HepG2 (cell line): ENCODE data around the gene PTGR1. TPM values are rescaled to one million over a fixed set of nuclear protein-coding genes. Genes with fewer than 3 reads are reported as not detected.

Source experiments
- ATAC-seq: fragments of 200-7000 bp; cut with Tn5 transposase; 3 replicates; pipeline ENCODE4 v1.9.1; 2020; ENCODE audit warnings: mild to moderate bottlenecking, moderate library complexity
- BruUV-seq: library from RNA; stranded (reverse); fragments of 400-500 nt; replicated peaks from 2 replicates; lab custom pipeline; 2021; lab: Mats Ljungman, UMichigan
- CTCF ChIA-PET: fragments of 300-600 bp; formaldehyde crosslinking; extraction: SDS; loops from one replicate; lab custom pipeline; 2021; ENCODE audit warnings: low total read pairs, inconsistent platforms, low intra/inter-chr PET ratio; lab: Yijun Ruan, JAX
- POLR2A ChIA-PET: fragments of 350-600 bp; sonication (Branson Sonifier 250); formaldehyde crosslinking; loops from one replicate; lab custom pipeline; 2020; ENCODE audit warnings: antibody characterized with exemption, inconsistent platforms; lab: Yijun Ruan, JAX
- DNase-seq: peaks from one replicate; pipeline ENCODE4 v3.0.0-alpha.2; 2015; ENCODE audit warnings: low spot score
- FAIRE-seq: peaks from 3 replicates; lab custom pipeline; 2011; peaks lifted over from hg19 to GRCh38; lab: Jason Lieb, UNC
- H2AFZ ChIP-seq: one replicate; pipeline ENCODE4 v1.6.1; 2011; ENCODE audit warnings: low read length, inconsistent platforms
- H3K27ac ChIP-seq: fragments of 300-600 bp; 3 replicates; pipeline ENCODE4 v1.8.0; 2011; ENCODE audit warnings: mixed run types, mild to moderate bottlenecking, mixed read lengths, low read length, inconsistent platforms; ENCODE audit not compliant: insufficient read depth; ENCODE audit errors: extremely low read length
- H3K27me3 ChIP-seq, 2 experiments: fragments of 200-600 bp in 1 of 2; 2 replicates in 1 of 2; 3 replicates in 1 of 2; pipeline versions ENCODE4 v1.6.0 to v1.8.0; 2011; ENCODE audit warnings: low read length in 2 of 2, mild to moderate bottlenecking in 2 of 2, moderate library complexity in 2 of 2, inconsistent platforms in 1 of 2; ENCODE audit not compliant: insufficient read depth in 2 of 2, control insufficient read depth in 1 of 2
- H3K36me3 ChIP-seq, 2 experiments: fragments of 200-600 bp in 1 of 2; replicated peaks in 1 of 2; 2 replicates in 1 of 2; 3 replicates in 1 of 2; pipeline versions ENCODE4 v1.5.1 to v1.8.0; 2011; ENCODE audit warnings: low read length in 2 of 2, inconsistent platforms in 1 of 2; ENCODE audit not compliant: insufficient read depth in 2 of 2, control insufficient read depth in 1 of 2
- H3K4me1 ChIP-seq: 2 replicates; pipeline ENCODE4 v1.5.1; 2012; ENCODE audit warnings: low read length, inconsistent platforms; ENCODE audit not compliant: insufficient read depth
- H3K4me2 ChIP-seq: 2 replicates; pipeline ENCODE4 v1.6.0; 2011; ENCODE audit warnings: low read depth, low read length, inconsistent platforms
- H3K4me3 ChIP-seq, 3 experiments: fragments of 200-600 bp in 1 of 3; sonication (generic), shearing (Covaris generic) in 1 of 3; replicated peaks in 1 of 3; 2 replicates each; pipeline ENCODE4 v1.5.1; 2011 to 2016; ENCODE audit warnings: low read length in 3 of 3, inconsistent platforms in 2 of 3, low read depth in 2 of 3, mild to moderate bottlenecking in 2 of 3, control low read depth in 1 of 3, mixed read lengths in 1 of 3; ENCODE audit not compliant: insufficient read depth in 1 of 3
- H3K79me2 ChIP-seq: one replicate; pipeline ENCODE4 v1.6.1; 2011; ENCODE audit warnings: low read length, inconsistent platforms; ENCODE audit not compliant: insufficient read depth
- H3K9ac ChIP-seq: 2 replicates; pipeline ENCODE4 v1.6.0; 2011; ENCODE audit warnings: mild to moderate bottlenecking, low read depth, low read length, inconsistent platforms; ENCODE audit not compliant: insufficient read depth
- H3K9me3 ChIP-seq: 2 replicates; pipeline ENCODE4 v1.5.1; 2012; ENCODE audit warnings: mild to moderate bottlenecking, low read length
- H4K20me1 ChIP-seq: 2 replicates; pipeline ENCODE4 v1.6.0; 2011; ENCODE audit warnings: inconsistent platforms, mild to moderate bottlenecking, low read length, moderate library complexity; ENCODE audit not compliant: insufficient read depth
- ARID5B ChIP-seq: IDR thresholded peaks from 2 replicates; pipeline ENCODE4 v1.4.0; 2020; ENCODE audit warnings: mild to moderate bottlenecking, missing genetic modification reagents
- HNRNPL ChIP-seq: fragments of 200-400 bp; formaldehyde crosslinking; IDR thresholded peaks from 2 replicates; pipeline ENCODE4 v1.6.1; 2017; ENCODE audit warnings: mild to moderate bottlenecking, low read depth, low read length
- JARID2 ChIP-seq: sonication (generic); formaldehyde crosslinking; IDR thresholded peaks from 2 replicates; pipeline ENCODE4 v1.8.1; 2023; ENCODE audit warnings: missing genetic modification reagents, inconsistent platforms; ENCODE audit not compliant: insufficient replicate concordance
- MYC ChIP-seq: sonication (generic); formaldehyde crosslinking; IDR thresholded peaks from 2 replicates; pipeline ENCODE4 v1.9.0; 2021; ENCODE audit warnings: missing genetic modification reagents, borderline replicate concordance
- RARG ChIP-seq: sonication (generic); formaldehyde crosslinking; IDR thresholded peaks from 2 replicates; pipeline ENCODE4 v1.4.0; 2020; ENCODE audit warnings: low read depth, mild to moderate bottlenecking, missing genetic modification reagents
- ZBTB38 ChIP-seq: sonication (generic); formaldehyde crosslinking; IDR thresholded peaks from 2 replicates; pipeline ENCODE4 v1.5.1; 2020; ENCODE audit warnings: mild to moderate bottlenecking, missing genetic modification reagents
- ZC3H4 ChIP-seq: sonication (generic); formaldehyde crosslinking; IDR thresholded peaks from 2 replicates; pipeline ENCODE4 v1.4.0; 2020; ENCODE audit warnings: missing genetic modification reagents, borderline replicate concordance
- ZNF263 ChIP-seq: sonication (generic); formaldehyde crosslinking; IDR thresholded peaks from 2 replicates; pipeline ENCODE4 v1.4.0; 2020; ENCODE audit warnings: missing genetic modification reagents
- WGBS: methylation state at CpG from one replicate; pipeline ENCODE4 v1.1.6; 2017; ENCODE audit warnings: low lambda C conversion rate; 5-methylcytosine and 5-hydroxymethylcytosine counted together
- in situ Hi-C: cut with HindIII; loops from 2 replicates; pipeline ENCODE4 v1.10.0; 2017; ENCODE audit warnings: low pct_unique_long_range_greater_than_20kb; ENCODE audit not compliant: extremely low pct_ligation_motif_present
- intact Hi-C: fragments of 100-400 bp; cut with micrococcal nuclease; formaldehyde crosslinking; loops from one replicate; pipeline ENCODE4 v1.10.0; 2022; ENCODE audit not compliant: unreplicated experiment
- polyA plus RNA-seq, 8 experiments: library from polyadenylated mRNA; depleted of rRNA in 3 of 8; stranded (reverse) in 7 of 8; unstranded in 1 of 8; fragments of >200 nt; fragmentation: Illumina TruSeq in 4 of 8; extraction: Trizol in 4 of 8; gene quantifications; 2 replicates each; pipeline versions ENCODE4 v1.2.1 to v1.2.3, GENCODE V29; 2011 to 2016; ENCODE audit warnings: low read depth in 4 of 8, missing spikeins in 1 of 8, mixed read lengths in 1 of 8; ENCODE audit not compliant: insufficient read depth in 1 of 8
- total RNA-seq, 5 experiments: library from RNA; depleted of rRNA; stranded (reverse); fragments of >200 nt; fragmentation: Illumina TruSeq; extraction: Trizol; gene quantifications; 2 replicates each; pipeline ENCODE4 v1.2.3, GENCODE V29; 2016; ENCODE audit warnings: low read depth in 1 of 5

PTGR1 gene
- total and polyA plus RNA-seq, 2 of the 13 experiments (the other 11 are each of a cell fraction or from before 2014, with no cell fraction given) = 6.0 to 15.8 TPM

GRCh38 chr9:111601237-111602018 is 2.0 kb upstream of the PTGR1 start (continued):
- TF ChIP-seq ARID5B (CRISPR knock-in tag) (no peak), ZNF263 (no peak), JARID2 (CRISPR knock-in tag) (no peak)

- CTCF ChIA-PET = no interaction called here
- no peak overlapping the region for H3K4me3 ChIP-seq
- peak; percentile 26; the same call in 1 of the 2 replicates for TF ChIP-seq ZC3H4
- TF ChIP-seq ZBTB38 (CRISPR knock-in tag) = 0 out of 2 replicates have a peak, but pooled peaks have one; percentile 39
- TF ChIP-seq HNRNPL = 0 out of 2 replicates have a peak, but pooled peaks have one; percentile 50
- TF ChIP-seq MYC (CRISPR knock-in tag) = 0 out of 2 replicates have a peak, but pooled peaks have one; percentile 15
- TF ChIP-seq RARG (CRISPR knock-in tag) = no peak
- no peak for ATAC-seq
- H3K79me2 ChIP-seq = no peaks in the 10 kb centered on the region
- peaks cover 58% of the 10 kb centered on the region for H3K4me1 ChIP-seq
- intact Hi-C loops (loop anchor here (2.0 kb wide), 3 partner anchors 13 to 75 kb away; partner anchors contain the start of gene ZNF483), in situ Hi-C loops (loop anchor here (10.0 kb wide), 1 partner anchor 95 kb away; no protein-coding TSS in a partner anchor)
- no peak for FAIRE-seq
- no peak overlapping the region for H3K27ac ChIP-seq
- DNase-seq = no peak
- no peaks in the 10 kb centered on the region for H3K9me3 ChIP-seq
- no TSS peak for BruUV-seq
- H3K36me3 ChIP-seq = no peaks in the 10 kb centered on the region
- H3K27me3 ChIP-seq = no peaks in the 10 kb centered on the region
- WGBS = 97% methylated on average over 6 of the region's 17 CpGs
- no peaks in the 10 kb centered on the region for H4K20me1 ChIP-seq
- H3K9ac ChIP-seq = no peak overlapping the region
- H2AFZ ChIP-seq = no peak overlapping the region
- POLR2A ChIA-PET = interaction anchor here (1.6 kb wide), 1 partner anchor 31 kb away, joined by 3 read pairs; the partner anchor contains the start of gene DNAJC25
- peak overlapping the region; percentile 92; the same call in 1 of the 2 replicates for H3K4me2 ChIP-seq
Measured at GRCh38 chr9:111599955-111600343, 502 bp upstream of the PTGR1 start.
